ENCODE results near the gene ELK1. TPM values are rescaled to one million over a fixed set of nuclear protein-coding genes. Genes with fewer than 3 reads are reported as not detected.

Gene ELK1
- total RNA-seq, 1 experiment from 2014 or later: 43.9 TPM

DNA sequence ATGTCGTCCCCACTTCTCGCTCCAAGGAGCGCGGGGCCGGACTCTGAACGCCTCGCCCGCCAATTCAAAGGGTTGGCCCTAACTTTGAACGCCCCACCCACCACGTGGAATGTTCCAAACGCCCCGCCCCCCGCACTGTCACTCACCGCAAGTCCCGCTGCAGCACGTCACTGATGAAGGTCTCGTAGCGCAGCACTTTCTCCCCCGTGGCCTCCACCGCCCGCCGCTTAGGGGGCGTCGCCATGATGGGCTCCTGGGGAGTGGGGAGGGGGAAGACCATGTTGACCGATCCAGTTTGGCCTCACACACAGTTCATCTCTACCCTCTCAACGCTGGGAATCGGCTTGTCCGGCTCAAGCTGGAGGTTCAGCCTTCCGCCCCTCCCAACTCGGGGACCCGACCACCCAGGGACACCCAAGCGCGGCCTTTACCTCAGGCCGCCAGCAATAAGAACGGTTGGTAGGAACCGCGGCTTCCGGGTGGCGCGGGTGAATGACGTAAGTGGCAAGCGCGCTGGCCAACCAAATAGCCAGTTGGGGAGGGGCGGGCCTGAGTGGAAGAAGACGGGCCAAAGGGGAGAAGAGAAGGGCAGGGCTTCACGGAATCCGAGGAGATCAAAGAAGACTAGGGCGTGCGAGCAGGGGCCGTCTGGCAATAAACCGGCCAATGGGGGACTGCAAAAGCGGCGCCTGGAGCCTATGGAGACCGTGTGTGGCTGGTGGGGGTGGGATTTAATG, 8.5 kb upstream of the ELK1 start, which contains the start of gene UXT:
Gene UXT, minus strand, starts transcription at position 497 of the 737 bp plus-strand sequence. Its CDS starts 253 bp downstream, at position 244.
- DNase-seq: peak; percentile 95
- Mint-ChIP-seq H3K4me1 (ENCODE audit: low read depth, unreplicated experiment) (no peaks in the 10 kb centered on the region), H3K27me3 (ENCODE audit: unreplicated experiment) (no peaks in the 10 kb centered on the region), H3K9me3 (ENCODE audit: low read depth, unreplicated experiment) (peaks cover 4% of the 10 kb centered on the region), H3K4me3 (ENCODE audit: low read depth, unreplicated experiment) (peak within 1 kb of the TSS; percentile 74), H3K27ac (ENCODE audit: unreplicated experiment) (peak within 1 kb of the TSS; percentile 96), H3K36me3 (ENCODE audit: insufficient read depth, unreplicated experiment) (peaks cover 24% of the 10 kb centered on the region)
- no TSS peak for BruUV-seq (replicated peaks)
- intact Hi-C loops (cut with micrococcal nuclease; ENCODE audit: unreplicated experiment): loop anchor here (2.0 to 10.0 kb wide), 2 partner anchors 76 to 94 kb away; partner anchors contain the start of genes ARAF and TIMP1
- CTCF ChIA-PET: no interaction called here
- TF ChIP-seq, protein P1, sequence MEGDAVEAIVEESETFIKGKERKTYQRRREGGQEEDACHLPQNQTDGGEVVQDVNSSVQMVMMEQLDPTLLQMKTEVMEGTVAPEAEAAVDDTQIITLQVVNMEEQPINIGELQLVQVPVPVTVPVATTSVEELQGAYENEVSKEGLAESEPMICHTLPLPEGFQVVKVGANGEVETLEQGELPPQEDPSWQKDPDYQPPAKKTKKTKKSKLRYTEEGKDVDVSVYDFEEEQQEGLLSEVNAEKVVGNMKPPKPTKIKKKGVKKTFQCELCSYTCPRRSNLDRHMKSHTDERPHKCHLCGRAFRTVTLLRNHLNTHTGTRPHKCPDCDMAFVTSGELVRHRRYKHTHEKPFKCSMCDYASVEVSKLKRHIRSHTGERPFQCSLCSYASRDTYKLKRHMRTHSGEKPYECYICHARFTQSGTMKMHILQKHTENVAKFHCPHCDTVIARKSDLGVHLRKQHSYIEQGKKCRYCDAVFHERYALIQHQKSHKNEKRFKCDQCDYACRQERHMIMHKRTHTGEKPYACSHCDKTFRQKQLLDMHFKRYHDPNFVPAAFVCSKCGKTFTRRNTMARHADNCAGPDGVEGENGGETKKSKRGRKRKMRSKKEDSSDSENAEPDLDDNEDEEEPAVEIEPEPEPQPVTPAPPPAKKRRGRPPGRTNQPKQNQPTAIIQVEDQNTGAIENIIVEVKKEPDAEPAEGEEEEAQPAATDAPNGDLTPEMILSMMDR (IDR thresholded peaks at IDR 0.05; ENCODE audit: unreplicated experiment): no peak

DNA sequence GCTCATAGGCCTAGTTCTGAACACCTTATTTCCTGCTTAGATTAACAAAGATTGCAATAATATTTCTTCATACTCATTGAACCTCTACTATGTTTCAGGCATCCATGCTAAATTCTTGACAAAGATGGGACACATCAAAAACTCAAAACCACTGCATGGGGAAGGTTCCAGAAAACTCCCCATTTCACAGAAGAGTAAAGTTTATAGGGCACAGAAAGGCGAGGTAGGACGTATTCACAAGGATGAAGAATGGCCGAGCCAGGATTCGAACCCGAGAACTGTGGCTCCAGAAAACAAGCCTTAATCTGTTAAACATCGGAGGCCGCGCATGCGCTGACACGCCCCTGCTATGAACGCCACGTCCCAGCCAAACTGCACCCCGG, 7.9 kb upstream of the ELK1 start:
- no peaks in the 10 kb centered on the region for H3K4me1 Mint-ChIP-seq (ENCODE audit: low read depth, unreplicated experiment)
- CTCF ChIA-PET: no interaction called here
- H3K27me3 Mint-ChIP-seq (ENCODE audit: unreplicated experiment): no peaks in the 10 kb centered on the region
- peaks cover 24% of the 10 kb centered on the region for H3K36me3 Mint-ChIP-seq (ENCODE audit: insufficient read depth, unreplicated experiment)
- TF ChIP-seq, protein P1 (IDR thresholded peaks at IDR 0.05; ENCODE audit: unreplicated experiment): no peak
- H3K27ac Mint-ChIP-seq (ENCODE audit: unreplicated experiment): peak overlapping the region; percentile 96
- peaks cover 4% of the 10 kb centered on the region for H3K9me3 Mint-ChIP-seq (ENCODE audit: low read depth, unreplicated experiment)
- intact Hi-C loops (cut with micrococcal nuclease; ENCODE audit: unreplicated experiment): loop anchor here (2.0 to 10.0 kb wide), 2 partner anchors 75 to 93 kb away; partner anchors contain the start of genes ARAF and TIMP1
- no peak for DNase-seq
- H3K4me3 Mint-ChIP-seq (ENCODE audit: low read depth, unreplicated experiment): peak overlapping the region; percentile 74
- TSS peak; percentile 40 for BruUV-seq (replicated peaks)

DNA sequence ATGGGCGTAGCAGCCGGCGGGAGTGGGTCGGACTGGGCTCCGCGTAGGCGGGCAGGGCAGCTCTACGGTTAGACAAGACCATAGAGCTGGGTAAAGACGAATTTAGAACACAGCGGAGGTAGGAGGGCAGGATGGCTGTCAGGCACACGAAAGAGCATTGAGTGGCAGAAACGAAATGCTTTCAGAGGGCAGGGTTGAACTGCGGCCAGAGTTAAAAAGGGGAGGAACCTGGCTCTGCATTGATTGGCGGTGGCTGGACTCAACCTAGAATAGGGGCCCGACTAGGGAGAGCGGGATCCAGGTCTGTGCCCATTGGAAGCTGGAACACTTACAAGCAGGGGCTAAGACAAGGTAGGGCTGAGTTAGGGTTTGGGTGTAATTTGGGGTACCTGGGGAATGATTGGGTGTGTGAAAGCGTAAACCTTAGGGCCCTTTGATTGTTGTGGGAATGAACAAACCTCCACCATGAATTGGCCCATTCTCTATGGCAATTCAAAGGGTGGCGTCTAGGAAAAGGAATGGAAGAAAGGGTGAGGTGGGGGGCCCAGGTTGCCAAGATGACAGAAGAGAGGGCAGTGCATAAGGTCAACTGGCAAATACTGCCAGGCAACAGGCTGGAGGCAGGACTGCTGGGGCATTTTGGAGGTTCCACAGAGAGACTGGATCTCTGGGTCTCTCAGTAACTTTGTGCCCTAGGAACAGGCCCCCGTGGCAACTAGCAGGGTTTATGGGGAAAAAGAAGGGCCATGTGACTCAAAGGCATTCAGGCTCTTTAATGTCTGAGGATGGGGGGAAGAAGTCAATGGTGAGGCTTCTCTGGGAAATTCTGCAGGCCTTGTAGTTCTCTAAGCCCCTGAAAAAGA, 911 bp upstream of the ELK1 start:
- CTCF ChIA-PET: interaction anchor here (1.0 to 1.2 kb wide), 2 partner anchors 37 to 100 kb away, joined by 3 to 4 read pairs; no protein-coding TSS in a partner anchor
- Mint-ChIP-seq H3K4me3 (ENCODE audit: low read depth, unreplicated experiment) (peak overlapping the region; percentile 77), H3K9me3 (ENCODE audit: low read depth, unreplicated experiment) (no peaks in the 10 kb centered on the region), H3K27me3 (ENCODE audit: unreplicated experiment) (no peaks in the 10 kb centered on the region), H3K4me1 (ENCODE audit: low read depth, unreplicated experiment) (peaks cover 33% of the 10 kb centered on the region), H3K36me3 (ENCODE audit: insufficient read depth, unreplicated experiment) (peaks cover 45% of the 10 kb centered on the region), H3K27ac (ENCODE audit: unreplicated experiment) (peak overlapping the region; percentile 83)
- intact Hi-C loops (cut with micrococcal nuclease; ENCODE audit: unreplicated experiment): loop anchor here (10.0 kb wide), 1 partner anchor 86 kb away; the partner anchor contains the start of gene ARAF
- TF ChIP-seq, protein P1 (IDR thresholded peaks at IDR 0.05; ENCODE audit: unreplicated experiment): no peak
- DNase-seq: no peak
- no TSS peak for BruUV-seq (replicated peaks)

DNA sequence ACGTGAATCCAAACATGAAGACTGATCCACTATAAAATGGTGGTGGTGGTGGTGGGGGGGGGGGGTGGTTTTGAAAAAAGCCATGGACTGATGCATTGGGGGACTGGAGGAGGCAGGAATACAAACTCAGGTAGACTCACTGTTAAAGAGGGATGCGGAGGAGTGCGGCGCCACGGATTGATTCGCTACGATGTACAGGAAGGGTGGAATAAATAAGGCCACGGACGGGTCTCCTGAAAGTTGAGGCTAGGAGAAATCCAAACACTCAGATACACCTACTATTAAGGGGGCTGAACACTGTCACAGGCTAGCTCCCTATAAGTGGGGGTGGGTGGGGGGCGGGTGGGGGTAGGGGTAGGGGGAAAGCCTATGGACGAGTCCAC, 591 bp downstream of the ELK1 start:
- no peak for DNase-seq
- Mint-ChIP-seq H3K4me1 (ENCODE audit: low read depth, unreplicated experiment) (peaks cover 37% of the 10 kb centered on the region), H3K4me3 (ENCODE audit: low read depth, unreplicated experiment) (peak overlapping the region; percentile 77), H3K9me3 (ENCODE audit: low read depth, unreplicated experiment) (no peaks in the 10 kb centered on the region), H3K27me3 (ENCODE audit: unreplicated experiment) (no peaks in the 10 kb centered on the region), H3K36me3 (ENCODE audit: insufficient read depth, unreplicated experiment) (peaks cover 37% of the 10 kb centered on the region), H3K27ac (ENCODE audit: unreplicated experiment) (peak overlapping the region; percentile 82)
- CTCF ChIA-PET: interaction anchor here (0.6 to 1.2 kb wide), 2 partner anchors 36 to 1878 kb away, joined by 3 to 5 read pairs; no protein-coding TSS in a partner anchor
- intact Hi-C loops (cut with micrococcal nuclease; ENCODE audit: unreplicated experiment): loop anchor here (10.0 kb wide), 1 partner anchor 85 kb away; the partner anchor contains the start of gene ARAF
- TF ChIP-seq, protein P1 (IDR thresholded peaks at IDR 0.05; ENCODE audit: unreplicated experiment): no peak
- no TSS peak for BruUV-seq (replicated peaks)

Measured in Calu3 (cell line).